Keratinocyte (primary cell): ENCODE measurements around the gene SFN. TPM values are rescaled to one million over a fixed set of nuclear protein-coding genes. Genes with fewer than 3 reads are reported as not detected.
"Not testable (repeated sequence)": the region's sequence is repeated elsewhere in the genome, so short reads cannot be mapped to it uniquely, and the experiment has no call there.

Experiments
- DNase-seq: peaks from one replicate; pipeline ENCODE4 v3.0.0-alpha.2; 2011; ENCODE audit warnings: low read depth, missing footprints, low spot score
- FAIRE-seq: peaks from 2 replicates; lab custom pipeline; 2011; peaks lifted over from hg19 to GRCh38; lab: Jason Lieb, UNC
- H2AFZ ChIP-seq: 2 replicates; pipeline ENCODE4 v1.6.0; 2012; ENCODE audit warnings: low read length, control low read depth, inconsistent platforms; ENCODE audit not compliant: control insufficient read depth
- H3K27ac ChIP-seq: 2 replicates; pipeline ENCODE4 v1.5.1; 2011; ENCODE audit warnings: low read length; ENCODE audit not compliant: control insufficient read depth, insufficient read depth
- H3K27me3 ChIP-seq: 3 replicates; pipeline ENCODE4 v1.6.0; 2011; ENCODE audit warnings: low read length; ENCODE audit not compliant: control insufficient read depth, insufficient read depth; ENCODE audit errors: extremely low read depth
- H3K36me3 ChIP-seq, 2 experiments: 2 replicates in 1 of 2; 3 replicates in 1 of 2; pipeline ENCODE4 v1.5.1; 2011; ENCODE audit warnings: low read length in 2 of 2, mild to moderate bottlenecking in 1 of 2; ENCODE audit not compliant: control insufficient read depth in 2 of 2, insufficient read depth in 2 of 2; ENCODE audit errors: extremely low read depth in 1 of 2
- H3K4me1 ChIP-seq: 3 replicates; pipeline ENCODE4 v1.5.1; 2011; ENCODE audit warnings: low read length; ENCODE audit not compliant: control insufficient read depth, insufficient read depth; ENCODE audit errors: extremely low read depth
- H3K4me2 ChIP-seq: 3 replicates; pipeline ENCODE4 v1.6.0; 2011; ENCODE audit warnings: low read depth, low read length; ENCODE audit not compliant: control insufficient read depth, insufficient read depth; ENCODE audit errors: extremely low read depth
- H3K4me3 ChIP-seq, 3 experiments: fragments of 200-600 bp in 1 of 3; sonication (generic) in 1 of 3; 2 replicates in 2 of 3; 3 replicates in 1 of 3; pipeline ENCODE4 v1.5.1; 2011 to 2016; ENCODE audit warnings: low read length in 3 of 3, mild to moderate bottlenecking in 3 of 3, control low read depth in 2 of 3, inconsistent platforms in 1 of 3, low read depth in 1 of 3, mixed read lengths in 1 of 3, mixed run types in 1 of 3, moderate library complexity in 1 of 3; ENCODE audit not compliant: control insufficient read depth in 2 of 3, insufficient read depth in 2 of 3; ENCODE audit errors: extremely low read depth in 1 of 3
- H3K79me2 ChIP-seq: 2 replicates; pipeline ENCODE4 v1.6.0; 2012; ENCODE audit warnings: low read length; ENCODE audit not compliant: control insufficient read depth, insufficient read depth
- H3K9ac ChIP-seq: 3 replicates; pipeline ENCODE4 v1.6.0; 2011; ENCODE audit warnings: low read length; ENCODE audit not compliant: control insufficient read depth, insufficient read depth; ENCODE audit errors: extremely low read depth
- H3K9me1 ChIP-seq: 3 replicates; pipeline ENCODE4 v1.6.0; 2011; ENCODE audit warnings: low read length; ENCODE audit not compliant: control insufficient read depth, insufficient read depth; ENCODE audit errors: extremely low read depth
- H3K9me3 ChIP-seq: 2 replicates; pipeline ENCODE4 v1.5.1; 2012; ENCODE audit warnings: low read depth, low read length; ENCODE audit not compliant: control insufficient read depth
- H4K20me1 ChIP-seq: 3 replicates; pipeline ENCODE4 v1.6.0; 2011; ENCODE audit warnings: low read length; ENCODE audit not compliant: control insufficient read depth, insufficient read depth; ENCODE audit errors: extremely low read depth
- EZH2 ChIP-seq: IDR thresholded peaks from one replicate; pipeline ENCODE4 v1.6.1; 2012; ENCODE audit warnings: inconsistent platforms, mild to moderate bottlenecking, low read length, moderate library complexity
- dilution Hi-C: fragments of 300-500 bp; cut with MboI; formaldehyde crosslinking; loops from one replicate; pipeline ENCODE4 v1.7.0; 2020; ENCODE audit warnings: low sequenced_read_pairs; ENCODE audit not compliant: extremely low pct_ligation_motif_present
- polyA plus RNA-seq, 5 experiments: library from polyadenylated mRNA; depleted of rRNA in 3 of 5; stranded (reverse) in 3 of 5; stranded (forward) in 1 of 5; unstranded in 1 of 5; fragments of >200 nt; gene quantifications; 1 replicate in 1 of 5; 2 replicates in 3 of 5; 3 replicates in 1 of 5; pipeline versions ENCODE4 v1.2.1 to v1.2.3, GENCODE V29; 2011 to 2012; ENCODE audit warnings: missing spikeins in 2 of 5, low read depth in 1 of 5, low replicate concordance in 1 of 5
- TF ChIP-seq, protein P1 (sequence below), 3 experiments: IDR thresholded peaks in 1 of 3; conservative IDR thresholded peaks in 1 of 3; optimal IDR thresholded peaks in 1 of 3; 2 replicates in 2 of 3; 3 replicates in 1 of 3; pipeline versions ENCODE3 to v1.5.1; 2011; ENCODE audit warnings: low read length in 3 of 3, mild to moderate bottlenecking in 3 of 3, moderate library complexity in 2 of 3, control low read depth in 1 of 3, inconsistent platforms in 1 of 3; ENCODE audit not compliant: insufficient read depth in 2 of 3; ENCODE audit errors: extremely low read depth in 1 of 3

The SFN gene
- polyA plus RNA-seq, 1 donor (not counting 4 experiments of a cell fraction or from before 2014, with no cell fraction given): 1,394 TPM

GRCh38 chr1:26839779-26840178 is 23.2 kb upstream of the SFN start:
- FAIRE-seq (no peak), DNase-seq (no peak)
- H3K4me3 ChIP-seq: no peak overlapping the region
- no peaks in the 10 kb centered on the region for H3K9me3 ChIP-seq
- H3K79me2 ChIP-seq: peaks cover 4% of the 10 kb centered on the region
- H3K9me1 ChIP-seq: no peaks in the 10 kb centered on the region
- no peaks in the 10 kb centered on the region for H4K20me1 ChIP-seq
- dilution Hi-C loops: no loop called here
- H3K4me1 ChIP-seq: no peaks in the 10 kb centered on the region
- H3K4me2 ChIP-seq: no peak overlapping the region
- H3K27ac ChIP-seq: no peak overlapping the region
- TF ChIP-seq EZH2: no peak
- TF ChIP-seq, protein P1, sequence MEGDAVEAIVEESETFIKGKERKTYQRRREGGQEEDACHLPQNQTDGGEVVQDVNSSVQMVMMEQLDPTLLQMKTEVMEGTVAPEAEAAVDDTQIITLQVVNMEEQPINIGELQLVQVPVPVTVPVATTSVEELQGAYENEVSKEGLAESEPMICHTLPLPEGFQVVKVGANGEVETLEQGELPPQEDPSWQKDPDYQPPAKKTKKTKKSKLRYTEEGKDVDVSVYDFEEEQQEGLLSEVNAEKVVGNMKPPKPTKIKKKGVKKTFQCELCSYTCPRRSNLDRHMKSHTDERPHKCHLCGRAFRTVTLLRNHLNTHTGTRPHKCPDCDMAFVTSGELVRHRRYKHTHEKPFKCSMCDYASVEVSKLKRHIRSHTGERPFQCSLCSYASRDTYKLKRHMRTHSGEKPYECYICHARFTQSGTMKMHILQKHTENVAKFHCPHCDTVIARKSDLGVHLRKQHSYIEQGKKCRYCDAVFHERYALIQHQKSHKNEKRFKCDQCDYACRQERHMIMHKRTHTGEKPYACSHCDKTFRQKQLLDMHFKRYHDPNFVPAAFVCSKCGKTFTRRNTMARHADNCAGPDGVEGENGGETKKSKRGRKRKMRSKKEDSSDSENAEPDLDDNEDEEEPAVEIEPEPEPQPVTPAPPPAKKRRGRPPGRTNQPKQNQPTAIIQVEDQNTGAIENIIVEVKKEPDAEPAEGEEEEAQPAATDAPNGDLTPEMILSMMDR (optimal IDR thresholded peaks at IDR 0.05 in 1 of 3, IDR thresholded peaks at IDR 0.05 in 1 of 3, conservative IDR thresholded peaks at IDR 0.05 in 1 of 3; ENCODE audit: extremely low read depth in 1 of 3, insufficient read depth in 2 of 3, low read length in 3 of 3): no peak
- no peak overlapping the region for H2AFZ ChIP-seq
- H3K36me3 ChIP-seq: peaks cover 29 to 33% of the 10 kb centered on the region in 2 experiments
- no peaks in the 10 kb centered on the region for H3K27me3 ChIP-seq
- H3K9ac ChIP-seq: no peak overlapping the region

DNA sequence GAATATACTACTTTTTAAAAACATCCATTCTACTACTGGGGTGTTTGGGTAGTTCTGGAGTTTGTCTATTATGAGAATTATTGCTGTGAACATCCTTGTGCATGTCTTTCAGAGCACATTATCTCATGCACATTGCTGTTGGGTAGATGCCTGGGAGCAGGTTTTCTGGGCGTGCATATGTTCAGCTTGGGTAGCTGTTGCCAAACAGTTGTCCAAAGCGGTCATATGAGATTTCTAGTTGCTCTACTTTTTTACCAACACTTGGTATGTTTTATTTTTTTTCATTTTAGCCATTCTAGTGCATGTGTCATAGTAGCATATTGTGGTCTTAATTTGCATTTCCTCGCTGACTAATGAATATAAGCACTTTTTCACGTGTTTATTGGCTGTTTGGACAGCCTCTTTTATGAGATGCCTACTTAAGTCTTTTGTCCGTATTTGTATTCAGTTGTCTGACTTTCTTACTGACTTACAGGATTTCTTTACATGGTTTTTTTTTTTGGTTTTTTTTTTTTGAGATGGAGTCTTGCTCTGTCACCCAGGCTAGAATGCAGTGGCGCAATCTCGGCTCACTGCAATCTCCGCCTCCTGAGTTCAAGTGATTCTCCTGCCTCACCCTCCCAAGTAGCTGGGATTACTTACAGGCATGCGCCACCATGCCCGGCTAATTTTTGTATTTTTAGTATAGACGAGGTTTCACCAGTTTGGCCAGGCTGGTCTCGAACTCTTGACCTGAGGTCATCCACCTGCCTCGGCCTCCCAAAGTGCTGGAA is 18.3 kb upstream of the SFN start:
- FAIRE-seq (no peak), DNase-seq (no peak)
- no peaks in the 10 kb centered on the region for H3K27me3 ChIP-seq
- dilution Hi-C loops: no loop called here
- no peak overlapping the region for H3K27ac ChIP-seq
- H3K4me3 ChIP-seq: no peak overlapping the region
- no peaks in the 10 kb centered on the region for H3K9me3 ChIP-seq
- no peak overlapping the region for H2AFZ ChIP-seq
- no peaks in the 10 kb centered on the region for H4K20me1 ChIP-seq
- H3K79me2 ChIP-seq: peaks cover 4% of the 10 kb centered on the region
- H3K36me3 ChIP-seq: peaks cover 13 to 21% of the 10 kb centered on the region in 2 experiments
- H3K4me2 ChIP-seq: no peak overlapping the region
- no peak for TF ChIP-seq EZH2
- TF ChIP-seq, protein P1 (optimal IDR thresholded peaks at IDR 0.05 in 1 of 3, IDR thresholded peaks at IDR 0.05 in 1 of 3, conservative IDR thresholded peaks at IDR 0.05 in 1 of 3; ENCODE audit: extremely low read depth in 1 of 3, insufficient read depth in 2 of 3, low read length in 3 of 3): no peak
- no peak overlapping the region for H3K9ac ChIP-seq
- peaks cover 4% of the 10 kb centered on the region for H3K9me1 ChIP-seq
- peaks cover 18% of the 10 kb centered on the region for H3K4me1 ChIP-seq

GRCh38 chr1:26847826-26848225 is 15.1 kb upstream of the SFN start:
- H3K9me1 ChIP-seq, FAIRE-seq, H3K4me3 ChIP-seq, H3K27me3 ChIP-seq, dilution Hi-C loops, H3K9me3 ChIP-seq, H2AFZ ChIP-seq, H4K20me1 ChIP-seq, H3K79me2 ChIP-seq, DNase-seq, H3K4me2 ChIP-seq: not testable (repeated sequence)
- Histone ChIP-seq H3K27ac (peak overlapping the region; percentile 100), H3K4me1 (peaks cover 44% of the 10 kb centered on the region), H3K9ac (peak overlapping the region; percentile 22), H3K36me3 (peaks cover 10 to 33% of the 10 kb centered on the region in 2 experiments)
